Osteoblast (primary cell): Measurements from ENCODE around the gene SORL1. TPM values are rescaled to one million over a fixed set of nuclear protein-coding genes. Genes with fewer than 3 reads are reported as not detected.

Experiments
- DNase-seq: peaks from one replicate; pipeline ENCODE4 v3.0.0; 2011; ENCODE audit warnings: low spot score, mixed read lengths; ENCODE audit not compliant: insufficient read length; ENCODE audit errors: missing footprints
- H2AFZ ChIP-seq: 2 replicates; pipeline ENCODE4 v1.6.0; 2011; ENCODE audit warnings: mild to moderate bottlenecking, low read length
- H3K27ac ChIP-seq: 2 replicates; pipeline ENCODE4 v1.5.1; 2011; ENCODE audit warnings: mild to moderate bottlenecking, low read depth, low read length, moderate library complexity
- H3K27me3 ChIP-seq: 2 replicates; pipeline ENCODE4 v1.6.0; 2012; ENCODE audit warnings: mild to moderate bottlenecking, control low read depth, inconsistent platforms, low read length, moderate library complexity; ENCODE audit not compliant: insufficient read depth
- H3K36me3 ChIP-seq: 2 replicates; pipeline ENCODE4 v1.5.1; 2011; ENCODE audit warnings: mild to moderate bottlenecking, low read length, control low read depth, moderate library complexity; ENCODE audit not compliant: insufficient read depth
- H3K4me1 ChIP-seq: 2 replicates; pipeline ENCODE4 v1.5.1; 2011; ENCODE audit warnings: mild to moderate bottlenecking, low read length, control low read depth, moderate library complexity; ENCODE audit not compliant: insufficient read depth
- H3K4me2 ChIP-seq: 2 replicates; pipeline ENCODE4 v1.6.0; 2011; ENCODE audit warnings: mild to moderate bottlenecking, low read length; ENCODE audit not compliant: insufficient read depth
- H3K4me3 ChIP-seq: fragments of 200-600 bp; sonication (generic); 3 replicates; pipeline ENCODE4 v1.5.1; 2012; ENCODE audit warnings: mild to moderate bottlenecking, low read length, inconsistent platforms; ENCODE audit not compliant: insufficient read depth
- H3K79me2 ChIP-seq: 2 replicates; pipeline ENCODE4 v1.6.0; 2012; ENCODE audit warnings: mild to moderate bottlenecking, low read length, control low read depth, inconsistent platforms; ENCODE audit not compliant: insufficient read depth
- H3K9me3 ChIP-seq: 2 replicates; pipeline ENCODE4 v1.5.1; 2011; ENCODE audit warnings: low read depth, low read length, control low read depth
- H4K20me1 ChIP-seq: 2 replicates; pipeline ENCODE4 v1.6.0; 2012; ENCODE audit warnings: mild to moderate bottlenecking, low read length, control low read depth; ENCODE audit not compliant: insufficient read depth
- total RNA-seq: library from RNA; depleted of rRNA; stranded (reverse); fragments of >200 nt; gene quantifications from 2 replicates; pipeline ENCODE4 v1.2.3, GENCODE V29; 2012
- TF ChIP-seq, protein P1 (sequence below): IDR thresholded peaks from 2 replicates; pipeline ENCODE4 v1.5.1; 2011; ENCODE audit warnings: mild to moderate bottlenecking, low read depth, low read length, moderate library complexity; ENCODE audit errors: extremely low read depth

Gene SORL1
- total RNA-seq, 1 donor: 0.36 TPM

DNA sequence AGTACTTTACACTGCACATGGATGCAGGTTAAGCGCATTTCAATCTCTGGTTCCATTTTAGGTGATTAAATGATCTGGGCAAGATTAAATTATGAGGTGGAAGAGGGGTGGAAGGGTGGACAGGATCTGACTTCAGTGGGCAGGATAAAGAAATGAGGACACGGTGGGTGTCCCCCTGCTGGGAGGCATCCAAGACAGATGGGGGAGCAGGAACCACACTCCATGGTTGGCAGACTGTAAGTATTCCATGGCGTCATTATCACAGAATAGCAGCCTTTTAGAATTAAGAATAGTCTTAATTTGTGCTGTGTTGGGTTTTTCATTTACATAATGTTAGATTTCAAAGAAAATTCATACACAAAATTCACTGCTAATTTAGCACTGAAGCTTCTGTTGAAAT, 7.6 kb upstream of the SORL1 start:
- no peak overlapping the region for H2AFZ ChIP-seq
- no peak overlapping the region for H3K27ac ChIP-seq
- H3K27me3 ChIP-seq: peaks cover 18% of the 10 kb centered on the region
- H3K4me1 ChIP-seq: no peaks in the 10 kb centered on the region
- no peak overlapping the region for H3K4me3 ChIP-seq
- H3K9me3 ChIP-seq: no peaks in the 10 kb centered on the region
- no peaks in the 10 kb centered on the region for H4K20me1 ChIP-seq
- no peaks in the 10 kb centered on the region for H3K36me3 ChIP-seq
- no peaks in the 10 kb centered on the region for H3K79me2 ChIP-seq
- no peak for DNase-seq
- no peak overlapping the region for H3K4me2 ChIP-seq
- TF ChIP-seq, protein P1, sequence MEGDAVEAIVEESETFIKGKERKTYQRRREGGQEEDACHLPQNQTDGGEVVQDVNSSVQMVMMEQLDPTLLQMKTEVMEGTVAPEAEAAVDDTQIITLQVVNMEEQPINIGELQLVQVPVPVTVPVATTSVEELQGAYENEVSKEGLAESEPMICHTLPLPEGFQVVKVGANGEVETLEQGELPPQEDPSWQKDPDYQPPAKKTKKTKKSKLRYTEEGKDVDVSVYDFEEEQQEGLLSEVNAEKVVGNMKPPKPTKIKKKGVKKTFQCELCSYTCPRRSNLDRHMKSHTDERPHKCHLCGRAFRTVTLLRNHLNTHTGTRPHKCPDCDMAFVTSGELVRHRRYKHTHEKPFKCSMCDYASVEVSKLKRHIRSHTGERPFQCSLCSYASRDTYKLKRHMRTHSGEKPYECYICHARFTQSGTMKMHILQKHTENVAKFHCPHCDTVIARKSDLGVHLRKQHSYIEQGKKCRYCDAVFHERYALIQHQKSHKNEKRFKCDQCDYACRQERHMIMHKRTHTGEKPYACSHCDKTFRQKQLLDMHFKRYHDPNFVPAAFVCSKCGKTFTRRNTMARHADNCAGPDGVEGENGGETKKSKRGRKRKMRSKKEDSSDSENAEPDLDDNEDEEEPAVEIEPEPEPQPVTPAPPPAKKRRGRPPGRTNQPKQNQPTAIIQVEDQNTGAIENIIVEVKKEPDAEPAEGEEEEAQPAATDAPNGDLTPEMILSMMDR: no peak

DNA sequence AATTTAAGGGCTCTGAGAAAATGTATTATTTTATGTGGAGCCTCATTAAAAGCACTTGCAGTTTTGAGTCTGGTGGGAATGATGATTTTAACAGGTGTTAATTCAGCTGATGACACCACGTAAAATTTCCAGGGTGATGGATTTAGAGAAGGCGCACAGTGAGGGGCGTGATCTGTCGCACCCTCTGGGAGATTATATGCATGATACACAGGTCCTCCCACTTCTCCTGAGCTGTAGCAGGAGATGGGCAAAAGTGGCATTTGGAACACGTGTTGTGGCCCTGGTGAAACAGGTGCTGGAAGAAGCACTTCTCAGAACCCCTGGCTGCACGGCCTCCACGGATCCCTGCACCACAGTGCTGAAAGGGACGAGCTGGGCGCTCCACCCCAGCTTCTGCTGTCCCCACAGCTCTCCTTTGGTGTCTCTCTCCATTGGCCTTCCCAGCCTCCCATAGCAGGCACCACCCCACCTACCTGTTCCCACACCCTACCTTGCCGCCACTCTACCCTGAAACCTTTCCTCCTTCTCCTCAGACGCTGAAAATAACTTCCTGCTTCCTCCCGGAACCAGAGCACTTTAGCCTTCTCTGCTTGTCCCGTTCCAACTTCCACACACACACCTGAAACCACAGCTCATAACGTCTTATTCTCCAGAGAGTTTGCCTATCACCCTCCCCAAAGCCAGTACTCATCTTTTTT, 6.9 kb upstream of the SORL1 start:
- H3K4me1 ChIP-seq: no peaks in the 10 kb centered on the region
- no peak overlapping the region for H3K4me3 ChIP-seq
- DNase-seq: no peak
- TF ChIP-seq, protein P1: no peak
- no peaks in the 10 kb centered on the region for H3K36me3 ChIP-seq
- no peaks in the 10 kb centered on the region for H3K79me2 ChIP-seq
- H2AFZ ChIP-seq: no peak overlapping the region
- no peak overlapping the region for H3K4me2 ChIP-seq
- H3K9me3 ChIP-seq: no peaks in the 10 kb centered on the region
- no peaks in the 10 kb centered on the region for H4K20me1 ChIP-seq
- H3K27me3 ChIP-seq: peaks cover 18% of the 10 kb centered on the region
- H3K27ac ChIP-seq: no peak overlapping the region

DNA sequence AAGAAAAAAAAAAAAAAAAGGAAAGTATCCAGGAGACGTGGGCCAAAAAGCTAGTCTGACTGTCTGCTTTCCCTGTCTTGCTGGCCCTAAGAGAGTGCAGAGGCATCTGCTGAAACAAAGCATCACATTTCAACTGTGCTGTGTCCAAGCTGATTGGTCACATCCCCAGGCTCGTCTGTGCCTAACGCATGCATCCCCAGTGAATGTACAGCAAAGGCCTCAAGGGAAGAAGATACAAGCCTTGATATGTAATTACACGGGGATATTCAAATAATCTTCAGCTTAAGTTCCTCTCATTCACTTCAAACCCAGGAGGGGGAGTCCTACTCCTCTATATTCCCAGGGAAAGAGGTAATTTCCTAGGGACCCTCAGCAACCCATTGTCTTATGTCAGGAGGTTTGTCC, 5.4 kb upstream of the SORL1 start:
- H3K27me3 ChIP-seq: peaks cover 32% of the 10 kb centered on the region
- TF ChIP-seq, protein P1: no peak
- DNase-seq: no peak
- no peak overlapping the region for H3K27ac ChIP-seq
- no peaks in the 10 kb centered on the region for H4K20me1 ChIP-seq
- no peak overlapping the region for H3K4me3 ChIP-seq
- no peaks in the 10 kb centered on the region for H3K9me3 ChIP-seq
- H3K79me2 ChIP-seq: no peaks in the 10 kb centered on the region
- no peak overlapping the region for H2AFZ ChIP-seq
- H3K36me3 ChIP-seq: no peaks in the 10 kb centered on the region
- H3K4me2 ChIP-seq: no peak overlapping the region
- H3K4me1 ChIP-seq: no peaks in the 10 kb centered on the region

- TF ChIP-seq, protein P1: no peak
- peaks cover 4% of the 10 kb centered on the region for H3K4me1 ChIP-seq
- no peaks in the 10 kb centered on the region for H3K79me2 ChIP-seq
- peaks cover 43% of the 10 kb centered on the region for H3K27me3 ChIP-seq
- H3K4me2 ChIP-seq: no peak overlapping the region
- no peaks in the 10 kb centered on the region for H3K36me3 ChIP-seq
- no peak overlapping the region for H3K27ac ChIP-seq
- no peaks in the 10 kb centered on the region for H3K9me3 ChIP-seq
- no peak overlapping the region for H2AFZ ChIP-seq
- H3K4me3 ChIP-seq: no peak overlapping the region
- H4K20me1 ChIP-seq: no peaks in the 10 kb centered on the region
- no peak for DNase-seq
These were observed 4.1 kb upstream of the SORL1 start for GRCh38 chr11:121448011-121448410.
